ENCODE measurements around the gene DGKQ. TPM values are rescaled to one million over a fixed set of nuclear protein-coding genes. Genes with fewer than 3 reads are reported as not detected.

DGKQ gene
- total RNA-seq, 1 experiment from 2014 or later, result 11.5 TPM

DNA sequence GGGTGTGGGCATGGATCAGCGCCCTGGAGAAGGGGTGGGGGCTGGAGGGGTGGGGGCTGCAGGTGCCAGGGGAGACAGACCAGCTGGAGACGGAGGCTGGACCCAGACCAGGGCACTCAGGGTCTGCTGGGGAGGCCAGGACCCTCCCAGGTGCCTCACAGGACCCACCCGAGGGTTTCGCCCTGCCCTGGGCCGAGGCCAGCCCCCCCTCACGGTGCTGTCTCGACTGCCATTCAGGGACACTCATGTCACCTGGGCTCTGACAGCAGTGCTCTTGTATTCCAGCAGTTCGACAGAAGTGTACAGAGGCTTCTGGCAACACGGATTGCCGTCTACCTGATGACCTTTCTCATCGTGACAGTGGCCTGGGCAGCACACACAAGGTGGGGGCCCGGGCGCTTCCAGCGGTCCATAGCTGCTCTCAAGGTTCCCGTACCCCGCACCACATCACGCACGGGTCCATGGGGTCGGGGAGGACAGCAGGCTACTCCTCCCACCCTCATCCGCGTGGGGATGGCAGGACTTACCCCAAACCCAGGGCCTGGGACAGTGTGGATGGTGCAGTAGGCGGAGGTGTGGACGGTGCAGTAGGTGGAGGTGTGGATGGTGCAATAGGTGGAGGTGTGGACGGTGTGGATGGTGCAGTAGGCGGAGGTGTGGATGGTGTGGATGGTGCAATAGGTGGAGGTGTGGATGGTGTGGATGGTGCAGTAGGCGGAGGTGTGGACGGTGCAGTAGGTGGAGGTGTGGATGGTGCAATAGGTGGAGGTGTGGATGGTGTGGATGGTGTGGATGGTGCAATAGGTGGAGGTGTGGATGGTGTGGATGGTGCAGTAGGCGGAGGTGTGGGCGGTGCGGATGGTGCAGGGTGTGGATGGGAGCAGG is 23.0 kb downstream of the DGKQ start:
- TF ChIP-seq, protein P1, sequence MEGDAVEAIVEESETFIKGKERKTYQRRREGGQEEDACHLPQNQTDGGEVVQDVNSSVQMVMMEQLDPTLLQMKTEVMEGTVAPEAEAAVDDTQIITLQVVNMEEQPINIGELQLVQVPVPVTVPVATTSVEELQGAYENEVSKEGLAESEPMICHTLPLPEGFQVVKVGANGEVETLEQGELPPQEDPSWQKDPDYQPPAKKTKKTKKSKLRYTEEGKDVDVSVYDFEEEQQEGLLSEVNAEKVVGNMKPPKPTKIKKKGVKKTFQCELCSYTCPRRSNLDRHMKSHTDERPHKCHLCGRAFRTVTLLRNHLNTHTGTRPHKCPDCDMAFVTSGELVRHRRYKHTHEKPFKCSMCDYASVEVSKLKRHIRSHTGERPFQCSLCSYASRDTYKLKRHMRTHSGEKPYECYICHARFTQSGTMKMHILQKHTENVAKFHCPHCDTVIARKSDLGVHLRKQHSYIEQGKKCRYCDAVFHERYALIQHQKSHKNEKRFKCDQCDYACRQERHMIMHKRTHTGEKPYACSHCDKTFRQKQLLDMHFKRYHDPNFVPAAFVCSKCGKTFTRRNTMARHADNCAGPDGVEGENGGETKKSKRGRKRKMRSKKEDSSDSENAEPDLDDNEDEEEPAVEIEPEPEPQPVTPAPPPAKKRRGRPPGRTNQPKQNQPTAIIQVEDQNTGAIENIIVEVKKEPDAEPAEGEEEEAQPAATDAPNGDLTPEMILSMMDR (conservative IDR thresholded peaks at IDR 0.05), result no peak
- no peak for TF ChIP-seq EZH2 (IDR thresholded peaks at IDR 0.05; ENCODE audit: low read depth)
- no peaks in the 10 kb centered on the region for H4K20me1 ChIP-seq (ENCODE audit: insufficient read depth)
- no peaks in the 10 kb centered on the region for H3K9me3 ChIP-seq (ENCODE audit: insufficient read depth, low read depth)
- H3K4me3 ChIP-seq, result no peak overlapping the region
- H3K79me2 ChIP-seq (ENCODE audit: low read depth), result no peaks in the 10 kb centered on the region
- H3K4me2 ChIP-seq, result no peak overlapping the region
- no peak for DNase-seq
- ChIA-PET POLR2A (ENCODE audit: unreplicated experiment) (no interaction called here), CTCF (no interaction called here)
- no peaks in the 10 kb centered on the region for H3K9me2 ChIP-seq (ENCODE audit: insufficient read depth)
- intact Hi-C loops (cut with micrococcal nuclease; ENCODE audit: unreplicated experiment), result no loop called here
- BruUV-seq (replicated peaks), result no TSS peak
- H3K27me3 ChIP-seq (ENCODE audit: insufficient read depth, low read depth), result no peaks in the 10 kb centered on the region
- no peaks in the 10 kb centered on the region for H3F3A ChIP-seq (ENCODE audit: insufficient read depth, low read depth)
- H3K4me1 ChIP-seq (replicated peaks; ENCODE audit: insufficient read depth), result no peaks in the 10 kb centered on the region
- H3K36me3 ChIP-seq (ENCODE audit: low read depth), result no peaks in the 10 kb centered on the region
- H3K27ac ChIP-seq, result no peak overlapping the region
- no peak overlapping the region for H2AFZ ChIP-seq

DNA sequence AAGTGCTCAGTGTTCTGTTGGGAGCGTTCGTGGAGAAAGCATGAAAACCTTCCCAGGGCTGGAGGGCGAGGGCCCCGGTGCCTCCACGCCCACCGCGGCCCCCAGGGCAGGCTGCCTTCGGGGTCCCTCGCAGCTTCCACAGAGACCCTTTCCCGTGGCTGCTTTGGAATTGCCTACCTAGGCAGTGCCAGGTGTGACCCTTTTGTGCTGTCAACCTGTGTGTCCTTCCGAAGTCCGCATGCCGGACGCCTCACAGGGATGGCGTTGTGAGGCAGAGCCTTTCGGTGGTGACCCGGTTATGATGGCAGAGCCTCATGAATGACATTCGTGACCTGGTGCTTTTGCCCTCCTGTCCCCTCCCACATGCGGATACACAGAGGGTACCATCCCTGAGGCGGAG is 23.7 kb downstream of the DGKQ start:
- no peaks in the 10 kb centered on the region for H3K27me3 ChIP-seq (ENCODE audit: insufficient read depth, low read depth)
- H3K36me3 ChIP-seq (ENCODE audit: low read depth), result no peaks in the 10 kb centered on the region
- H3K79me2 ChIP-seq (ENCODE audit: low read depth), result no peaks in the 10 kb centered on the region
- intact Hi-C loops (cut with micrococcal nuclease; ENCODE audit: unreplicated experiment), result no loop called here
- H3K27ac ChIP-seq, result no peak overlapping the region
- no TSS peak for BruUV-seq (replicated peaks)
- no peak overlapping the region for H3K4me3 ChIP-seq
- H4K20me1 ChIP-seq (ENCODE audit: insufficient read depth), result no peaks in the 10 kb centered on the region
- no peaks in the 10 kb centered on the region for H3K9me3 ChIP-seq (ENCODE audit: insufficient read depth, low read depth)
- ChIA-PET POLR2A (ENCODE audit: unreplicated experiment) (interaction anchor here (0.6 kb wide), 1 partner anchor 703 kb away, joined by 3 read pairs; no protein-coding TSS in a partner anchor), CTCF (no interaction called here)
- no peak overlapping the region for H2AFZ ChIP-seq
- H3K4me2 ChIP-seq, result no peak overlapping the region
- no peaks in the 10 kb centered on the region for H3K9me2 ChIP-seq (ENCODE audit: insufficient read depth)
- H3K4me1 ChIP-seq (replicated peaks; ENCODE audit: insufficient read depth), result no peaks in the 10 kb centered on the region
- H3F3A ChIP-seq (ENCODE audit: insufficient read depth, low read depth), result no peaks in the 10 kb centered on the region
- DNase-seq, result no peak
- no peak for TF ChIP-seq EZH2 (IDR thresholded peaks at IDR 0.05; ENCODE audit: low read depth)
- TF ChIP-seq, protein P1 (conservative IDR thresholded peaks at IDR 0.05), result no peak

GRCh38 chr4:948936-949300 is 24.5 kb downstream of the DGKQ start:
- no peaks in the 10 kb centered on the region for H3K36me3 ChIP-seq (ENCODE audit: low read depth)
- no peak for DNase-seq
- H3K9me2 ChIP-seq (ENCODE audit: insufficient read depth), result no peaks in the 10 kb centered on the region
- no peaks in the 10 kb centered on the region for H3K79me2 ChIP-seq (ENCODE audit: low read depth)
- H2AFZ ChIP-seq, result no peak overlapping the region
- no peak overlapping the region for H3K4me3 ChIP-seq
- no peaks in the 10 kb centered on the region for H3K9me3 ChIP-seq (ENCODE audit: insufficient read depth, low read depth)
- intact Hi-C loops (cut with micrococcal nuclease; ENCODE audit: unreplicated experiment), result no loop called here
- POLR2A ChIA-PET (ENCODE audit: unreplicated experiment), result interaction anchor here (0.6 kb wide), 1 partner anchor 319 kb away, joined by 4 read pairs; no protein-coding TSS in a partner anchor
- CTCF ChIA-PET, result no interaction called here
- H3F3A ChIP-seq (ENCODE audit: insufficient read depth, low read depth), result no peaks in the 10 kb centered on the region
- H3K4me2 ChIP-seq, result no peak overlapping the region
- no TSS peak for BruUV-seq (replicated peaks)
- no peak overlapping the region for H3K27ac ChIP-seq
- H4K20me1 ChIP-seq (ENCODE audit: insufficient read depth), result no peaks in the 10 kb centered on the region
- H3K4me1 ChIP-seq (replicated peaks; ENCODE audit: insufficient read depth), result no peaks in the 10 kb centered on the region
- no peak for TF ChIP-seq EZH2 (IDR thresholded peaks at IDR 0.05; ENCODE audit: low read depth)
- TF ChIP-seq, protein P1 (conservative IDR thresholded peaks at IDR 0.05), result no peak
- no peaks in the 10 kb centered on the region for H3K27me3 ChIP-seq (ENCODE audit: insufficient read depth, low read depth)

All from PC-9 (cell line).